ENCODE measurements around the gene SF3A2. TPM values are rescaled to one million over a fixed set of nuclear protein-coding genes. Genes with fewer than 3 reads are reported as not detected.

Gene SF3A2
- total and polyA plus RNA-seq, 2 experiments from 2014 or later = 67.7 to 128 TPM

- no peaks in the 10 kb centered on the region for H3K27me3 ChIP-seq (ENCODE audit: insufficient read depth)
- H4K20me1 ChIP-seq (replicated peaks; ENCODE audit: insufficient read depth) = peaks cover 5% of the 10 kb centered on the region; the same call in 1 of the 2 replicates
- H3K9me2 ChIP-seq (ENCODE audit: insufficient read depth) = no peaks in the 10 kb centered on the region
- no peak overlapping the region for H2AFZ ChIP-seq
- H3K4me3 Mint-ChIP-seq = no peak overlapping the region
- no peak for ATAC-seq
- H3K9me3 Mint-ChIP-seq = no peaks in the 10 kb centered on the region
- no peaks in the 10 kb centered on the region; the same call in 1 of the 2 replicates for H3K36me3 ChIP-seq (ENCODE audit: insufficient read depth)
- TF ChIP-seq CREB1 (CRISPR knock-in tag; IDR thresholded peaks at IDR 0.05; ENCODE audit: low read depth) (no peak), ZNF331 (CRISPR knock-in tag; IDR thresholded peaks at IDR 0.05; ENCODE audit: low read depth) (no peak), EZH2 (IDR thresholded peaks at IDR 0.05; ENCODE audit: low read depth, unreplicated experiment) (no peak), POLR2AphosphoS5 (IDR thresholded peaks at IDR 0.05; ENCODE audit: low read depth) (no peak), CTCF (conservative IDR thresholded peaks at IDR 0.05; ENCODE audit: low read depth in 2 of 2) (no peak), ZNF114 (CRISPR knock-in tag; IDR thresholded peaks at IDR 0.05) (no peak), REST (IDR thresholded peaks at IDR 0.05; ENCODE audit: unreplicated experiment) (no peak), NANOG (IDR thresholded peaks at IDR 0.05; ENCODE audit: borderline replicate concordance) (no peak), EZH2phosphoT487 (IDR thresholded peaks at IDR 0.05; ENCODE audit: unreplicated experiment) (no peak), JUNB (IDR thresholded peaks at IDR 0.05; ENCODE audit: unreplicated experiment) (no peak), STAT1 (IDR thresholded peaks at IDR 0.05; ENCODE audit: unreplicated experiment) (no peak), ETS1 (IDR thresholded peaks at IDR 0.05) (no peak), ZNF462 (CRISPR knock-in tag; IDR thresholded peaks at IDR 0.05) (no peak)
- no peaks in the 10 kb centered on the region for H3K4me1 Mint-ChIP-seq
- no peak for DNase-seq (ENCODE audit: low spot score)
- H3K79me2 ChIP-seq (replicated peaks; ENCODE audit: insufficient read depth) = no peaks in the 10 kb centered on the region
- no peaks in the 10 kb centered on the region for H3K4me1 ChIP-seq (ENCODE audit: insufficient read depth)
- H3K4me2 ChIP-seq = no peak overlapping the region
- H3K4me3 ChIP-seq = no peak overlapping the region
- 0 out of 2 replicates have a peak, but pooled peaks cover 7% of the 10 kb centered on the region for H3F3A ChIP-seq (replicated peaks; ENCODE audit: low read depth)
- H3K27ac ChIP-seq (ENCODE audit: low read depth) = no peak overlapping the region
- peaks cover 31% of the 10 kb centered on the region for H3K36me3 Mint-ChIP-seq (ENCODE audit: low read depth)
- peaks cover 6% of the 10 kb centered on the region for H3K27me3 Mint-ChIP-seq (ENCODE audit: insufficient read depth, low read depth, poor library complexity)
- no peak overlapping the region for H3K27ac Mint-ChIP-seq
These were observed 9.7 kb upstream of the SF3A2 start for GRCh38 chr19:2226840-2227360.

All from GM23338 (cell line).